GM19455 (cell line): ENCODE data around the gene ASPDH.
A peak's percentile ranks its signal among the peaks of the same experiment; 100 is the strongest.
"Not testable (repeated sequence)": the region's sequence is repeated elsewhere in the genome, so short reads cannot be mapped to it uniquely, and the experiment has no call there.

Source experiments
- ATAC-seq: cut with Tn5 transposase; IDR thresholded peaks from one replicate; pipeline ENCODE4 v1.9.1; 2021; ENCODE audit not compliant: unreplicated experiment

Gene ASPDH

GRCh38 chr19:50480281-50481111 lies 33.2 kb downstream of the ASPDH start:
- ATAC-seq: no peak

DNA sequence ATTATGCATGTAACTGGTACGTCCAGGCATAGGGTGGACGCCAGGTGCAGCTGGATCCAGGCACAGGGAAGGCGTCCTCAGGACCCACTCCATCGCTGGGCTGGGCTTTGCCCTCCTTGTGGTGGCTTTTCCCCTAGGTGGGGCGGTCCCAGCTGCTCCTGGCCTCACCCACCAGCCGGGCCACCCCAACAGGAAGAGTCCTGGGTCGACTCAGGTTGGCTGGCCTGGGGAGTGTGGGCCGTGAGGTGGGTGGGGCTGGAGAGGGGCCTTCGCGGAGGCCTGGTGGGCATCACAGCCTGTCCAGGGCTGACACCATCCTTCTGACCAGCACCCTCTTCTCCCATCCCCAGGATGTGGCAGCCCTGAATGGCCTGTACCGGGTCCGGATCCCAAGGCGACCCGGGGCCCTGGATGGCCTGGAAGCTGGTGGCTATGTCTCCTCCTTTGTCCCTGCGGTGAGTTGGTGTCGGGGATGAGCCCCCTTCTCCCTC lies 33.9 kb downstream of the ASPDH start:
- ATAC-seq: no peak

GRCh38 chr19:50478901-50479715 lies 34.6 kb downstream of the ASPDH start:
- ATAC-seq: no peak

DNA sequence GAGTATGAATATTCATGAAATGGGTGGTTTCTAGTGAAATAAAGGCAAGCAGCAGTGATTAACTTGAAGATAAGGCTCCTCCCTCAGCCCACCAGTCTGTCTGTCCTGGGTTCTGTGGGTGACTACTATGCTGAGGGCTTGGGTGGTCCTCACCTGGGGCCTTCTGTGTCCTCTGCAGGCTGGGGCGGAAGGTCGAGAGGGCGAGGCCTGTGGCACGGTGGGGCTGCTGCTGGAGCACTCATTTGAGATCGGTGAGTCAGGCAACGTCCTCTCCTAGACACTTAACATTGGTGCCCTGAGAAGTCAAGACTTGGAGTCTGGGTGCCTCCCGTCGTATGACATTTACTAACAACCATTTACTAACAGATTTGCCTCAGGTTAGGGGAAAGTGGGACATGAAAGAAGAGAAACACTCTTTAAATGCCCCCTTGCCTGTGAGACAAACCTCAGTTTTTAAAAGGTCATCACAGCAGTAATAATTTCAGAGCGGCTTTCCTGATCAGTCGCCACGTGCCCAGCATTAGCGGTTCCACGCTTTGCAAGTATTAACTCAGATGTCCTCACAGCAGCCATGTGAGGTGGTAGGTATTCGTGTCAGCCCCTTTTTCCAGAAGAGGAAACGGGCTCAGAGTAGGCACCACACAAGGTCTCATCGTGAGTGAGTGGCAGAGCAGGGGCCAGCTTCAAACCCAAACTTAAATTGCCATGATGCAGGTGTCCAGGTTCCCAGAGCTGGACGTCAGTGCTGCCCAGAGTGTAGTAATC lies 35.8 kb downstream of the ASPDH start:
- no peak for ATAC-seq

DNA sequence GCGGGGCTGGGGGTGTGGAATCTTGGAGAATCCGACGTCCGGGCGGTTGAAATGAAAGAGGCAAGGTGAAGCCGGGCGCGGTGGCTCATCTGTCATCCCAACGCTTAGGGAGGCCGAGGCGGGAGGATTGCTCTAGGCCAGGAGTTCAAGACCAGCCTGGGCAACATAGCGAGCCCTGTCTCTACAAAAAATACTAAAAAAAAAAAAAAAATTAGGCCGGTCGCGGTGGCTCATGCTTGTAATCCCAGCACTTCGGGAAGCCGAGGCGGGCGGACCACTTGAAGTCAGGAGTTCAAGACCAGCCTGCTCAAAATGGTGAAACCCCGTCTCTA lies 36.8 kb downstream of the ASPDH start:
- no peak for ATAC-seq

DNA sequence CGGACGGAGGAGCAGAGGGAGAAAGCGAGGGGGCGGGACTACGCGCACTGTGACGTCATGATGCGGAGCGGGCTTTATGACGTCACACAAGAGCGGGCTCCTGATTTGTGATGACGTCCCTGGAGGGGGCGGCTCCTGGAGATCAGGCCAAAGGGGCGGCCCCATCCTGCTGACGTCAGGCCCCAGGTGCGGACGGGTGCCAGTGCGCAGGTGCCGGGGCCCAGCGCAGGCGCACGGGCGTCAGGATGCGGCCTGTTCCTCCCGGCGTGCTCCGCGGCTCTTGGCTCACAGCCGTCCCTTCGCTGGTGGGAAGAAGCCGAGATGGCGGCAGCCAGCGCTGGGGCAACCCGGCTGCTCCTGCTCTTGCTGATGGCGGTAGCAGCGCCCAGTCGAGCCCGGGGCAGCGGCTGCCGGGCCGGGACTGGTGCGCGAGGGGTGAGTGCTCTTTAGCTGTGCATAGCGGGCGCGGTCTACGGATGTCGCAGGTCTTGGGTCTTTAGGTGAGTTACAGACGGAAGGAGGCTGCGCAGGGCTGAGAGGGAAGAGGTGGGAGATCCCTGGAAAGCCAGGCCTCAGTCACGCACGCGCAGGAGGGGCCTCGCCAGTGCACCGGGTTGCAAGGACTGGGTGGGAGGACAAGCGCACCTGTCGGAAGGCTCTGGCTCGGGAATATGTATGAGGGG lies 37.3 kb downstream of the ASPDH start, which contains the start of the genes EMC10 and GARIN5A:
EMC10 (plus strand) TSS at position 284 of the 683 bp plus-strand sequence; CDS start at position 322, 38 bp downstream.
GARIN5A (minus strand) TSS at position 625 of the 683 bp plus-strand sequence; CDS start at position 165, 460 bp downstream.
- peak; percentile 69 for ATAC-seq

DNA sequence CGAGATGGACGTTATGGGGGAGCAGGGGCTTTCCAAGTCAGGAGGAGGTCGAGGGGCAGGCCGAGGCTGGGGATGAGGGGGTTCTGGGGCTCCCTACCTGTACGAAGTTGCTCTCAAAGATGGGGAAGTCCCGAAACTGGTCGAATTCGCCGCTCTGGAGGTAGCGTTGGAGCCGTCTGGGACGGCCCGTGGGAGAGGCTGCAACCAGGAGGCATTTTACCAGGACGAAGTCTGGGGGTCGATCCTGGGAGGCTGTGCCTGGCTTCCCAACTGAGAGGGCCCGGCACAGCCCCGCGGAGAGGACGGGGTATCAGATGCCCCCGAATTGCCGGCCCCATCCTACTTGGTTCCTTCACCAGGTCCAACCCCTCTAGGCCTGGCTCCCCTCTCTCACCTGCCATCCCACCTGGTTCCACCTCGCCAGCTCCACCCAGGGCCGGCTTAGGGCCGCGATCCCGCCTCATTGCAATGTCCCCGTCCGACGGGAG lies 37.9 kb downstream of the ASPDH start:
- ATAC-seq: no peak

- ATAC-seq: no peak
Observed at GRCh38 chr19:50475101-50475568, 38.6 kb downstream of the ASPDH start.

DNA sequence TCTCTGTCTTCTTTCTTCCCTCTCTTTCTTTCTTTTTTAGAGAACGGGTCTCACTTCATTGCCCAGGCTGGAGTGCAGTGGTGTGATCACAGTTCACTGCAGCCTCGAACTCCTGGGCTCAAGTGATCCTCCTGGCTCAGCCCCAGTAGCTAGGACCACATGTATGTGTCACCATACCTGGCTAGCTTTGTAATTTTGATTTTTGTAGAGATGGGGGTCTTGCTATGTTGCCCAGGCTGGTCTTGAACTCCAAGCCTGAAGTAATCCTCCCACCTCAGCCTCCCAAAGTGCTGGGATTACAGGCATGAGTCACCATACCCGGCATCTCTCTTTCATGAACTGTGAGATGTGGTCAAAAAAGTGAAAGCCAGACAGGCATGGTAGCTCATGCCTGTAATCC lies 40.4 kb downstream of the ASPDH start:
- ATAC-seq: not testable (repeated sequence)

GRCh38 chr19:50468818-50469217 lies 44.9 kb downstream of the ASPDH start:
- no peak for ATAC-seq

GRCh38 chr19:50467566-50467965 lies 46.1 kb downstream of the ASPDH start:
- ATAC-seq: no peak

GRCh38 chr19:50466706-50467039 lies 47.0 kb downstream of the ASPDH start:
- ATAC-seq: no peak

DNA sequence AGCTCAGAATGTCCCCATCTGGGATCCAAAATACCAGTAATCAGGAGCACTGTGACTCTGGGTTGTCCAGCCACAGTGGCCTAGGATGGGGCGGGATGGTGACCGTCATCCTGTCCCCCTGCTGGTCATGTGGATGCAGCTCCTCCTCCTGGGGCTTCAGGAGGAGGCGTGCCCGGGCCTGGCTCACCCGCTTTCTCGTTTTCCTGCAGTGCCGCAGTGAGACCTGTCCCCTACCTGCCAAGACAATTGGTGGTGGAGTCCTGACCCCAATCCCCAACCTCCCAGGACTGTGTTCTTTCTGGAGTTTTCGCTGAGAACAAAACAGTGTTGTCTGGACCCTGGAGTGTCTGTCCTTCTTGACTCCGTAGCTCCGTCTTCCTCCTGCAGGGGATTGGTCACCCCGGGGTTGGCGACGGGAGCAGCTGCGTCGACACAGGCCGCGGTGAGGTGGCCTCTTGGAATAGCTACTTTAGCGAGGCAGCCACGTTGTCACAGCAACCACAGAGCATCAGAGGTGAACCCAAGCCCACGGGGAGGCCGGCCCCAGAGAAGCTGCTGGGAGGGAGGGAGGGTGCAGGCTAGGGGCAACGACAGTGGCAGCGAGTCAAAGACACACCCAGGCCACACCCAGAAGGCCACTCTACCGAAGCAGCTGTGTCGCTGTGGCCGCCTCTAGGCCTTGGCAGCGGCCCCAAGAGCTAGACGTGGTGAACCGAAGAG lies 47.6 kb downstream of the ASPDH start:
- no peak for ATAC-seq

- no peak for ATAC-seq
Observed at GRCh38 chr19:50465000-50465399, 48.7 kb downstream of the ASPDH start.

GRCh38 chr19:50464348-50464747 lies 49.4 kb downstream of the ASPDH start:
- ATAC-seq: no peak

- ATAC-seq: no peak
Observed at GRCh38 chr19:50462970-50463369, 50.7 kb downstream of the ASPDH start.
